Measurements from ENCODE around the gene FERMT2.

Gene FERMT2

GRCh38 chr14:52863334-52863700 is 87.5 kb downstream of the FERMT2 start:
- DNase-seq (ENCODE audit: low spot score), result no peak

GRCh38 chr14:52862632-52863333 is 88.1 kb downstream of the FERMT2 start:
- no peak for DNase-seq (ENCODE audit: low spot score)

- DNase-seq (ENCODE audit: low spot score), result no peak
Observed at GRCh38 chr14:52861403-52861802, 89.4 kb downstream of the FERMT2 start.

- DNase-seq (ENCODE audit: low spot score), result no peak
Observed at GRCh38 chr14:52860910-52861309, 89.9 kb downstream of the FERMT2 start.

GRCh38 chr14:52860209-52860608 is 90.6 kb downstream of the FERMT2 start:
- DNase-seq (ENCODE audit: low spot score), result no peak

GRCh38 chr14:52856139-52856538 is 94.7 kb downstream of the FERMT2 start:
- no peak for DNase-seq (ENCODE audit: low spot score)

- no peak for DNase-seq (ENCODE audit: low spot score)
Observed at GRCh38 chr14:52853522-52853854, 97.4 kb downstream of the FERMT2 start.

- no peak for DNase-seq (ENCODE audit: low spot score)
Observed at GRCh38 chr14:52852810-52853521, 97.9 kb downstream of the FERMT2 start.

GRCh38 chr14:52850451-52850909 is 100.4 kb downstream of the FERMT2 start:
- no peak for DNase-seq (ENCODE audit: low spot score)

- DNase-seq (ENCODE audit: low spot score), result no peak
Observed at GRCh38 chr14:52848626-52849025, 102.2 kb downstream of the FERMT2 start.

- no peak for DNase-seq (ENCODE audit: low spot score)
Observed at GRCh38 chr14:52846591-52846990, 104.3 kb downstream of the FERMT2 start.

- DNase-seq (ENCODE audit: low spot score), result no peak
Observed at GRCh38 chr14:52845081-52845480, 105.8 kb downstream of the FERMT2 start.

- DNase-seq (ENCODE audit: low spot score), result no peak
Observed at GRCh38 chr14:52844262-52845060, 106.4 kb downstream of the FERMT2 start.

- no peak for DNase-seq (ENCODE audit: low spot score)
Observed at GRCh38 chr14:52840877-52841276, 110.0 kb downstream of the FERMT2 start.

GRCh38 chr14:52837451-52837850 is 113.4 kb downstream of the FERMT2 start:
- DNase-seq (ENCODE audit: low spot score), result no peak

GRCh38 chr14:52836063-52836462 is 114.8 kb downstream of the FERMT2 start:
- no peak for DNase-seq (ENCODE audit: low spot score)

- DNase-seq (ENCODE audit: low spot score), result no peak
Observed at GRCh38 chr14:52835122-52835903, 115.5 kb downstream of the FERMT2 start.

- no peak for DNase-seq (ENCODE audit: low spot score)
Observed at GRCh38 chr14:52834440-52834842, 116.4 kb downstream of the FERMT2 start.

GRCh38 chr14:52833891-52834290 is 117.0 kb downstream of the FERMT2 start:
- no peak for DNase-seq (ENCODE audit: low spot score)

GRCh38 chr14:52829527-52830185 is 121.2 kb downstream of the FERMT2 start:
- no peak for DNase-seq (ENCODE audit: low spot score)

- DNase-seq (ENCODE audit: low spot score), result no peak
Observed at GRCh38 chr14:52827426-52827825, 123.4 kb downstream of the FERMT2 start.

- no peak for DNase-seq (ENCODE audit: low spot score)
Observed at GRCh38 chr14:52825085-52825484, 125.8 kb downstream of the FERMT2 start.

Data from ecto neural progenitor cell (in vitro differentiated cells).